SU-DHL-6 (cell line): Measurements from ENCODE around the gene CTSH.

Experiments
- H2AFZ ChIP-seq: fragments of 200-600 bp; sonication (generic); 2 replicates; pipeline ENCODE4 v1.6.1; 2014; ENCODE audit warnings: low read depth, mild to moderate bottlenecking, moderate library complexity, mixed read lengths, antibody characterized with exemption, low read length; ENCODE audit not compliant: severe bottlenecking
- H3F3A ChIP-seq: fragments of 200-600 bp; shearing (Covaris generic); 2 replicates; pipeline ENCODE4 v1.6.0; 2016; ENCODE audit warnings: antibody characterized with exemption, mild to moderate bottlenecking; ENCODE audit not compliant: insufficient read depth
- H3K27ac ChIP-seq: fragments of 200-600 bp; sonication (generic); 2 replicates; pipeline ENCODE4 v1.5.1; 2016; ENCODE audit warnings: low read depth, mild to moderate bottlenecking, low read length, moderate library complexity, mixed read lengths
- H3K27me3 ChIP-seq: fragments of 200-600 bp; sonication (generic), shearing (Covaris generic); 2 replicates; pipeline ENCODE4 v1.6.0; 2014; ENCODE audit warnings: mild to moderate bottlenecking, low read length
- H3K36me3 ChIP-seq: fragments of 200-600 bp; sonication (generic); 2 replicates; pipeline ENCODE4 v1.6.1; 2014; ENCODE audit warnings: mild to moderate bottlenecking, low read length, mixed read lengths
- H3K4me2 ChIP-seq: fragments of 300-600, 200-600 bp; shearing (Covaris generic), sonication (generic); 2 replicates; pipeline ENCODE4 v1.6.0; 2014; ENCODE audit warnings: low read length, low read depth, mild to moderate bottlenecking; ENCODE audit not compliant: poor library complexity, severe bottlenecking
- H3K4me3 ChIP-seq: fragments of 200-600 bp; sonication (generic); 2 replicates; pipeline ENCODE4 v1.5.1; 2014; ENCODE audit warnings: antibody characterized with exemption, low read length, mild to moderate bottlenecking, mixed read lengths; ENCODE audit not compliant: insufficient read depth, poor library complexity, severe bottlenecking
- H3K79me2 ChIP-seq: fragments of 200-600 bp; sonication (generic); 2 replicates; pipeline ENCODE4 v1.6.1; 2014; ENCODE audit warnings: mild to moderate bottlenecking, low read length, moderate library complexity; ENCODE audit not compliant: insufficient read depth
- H3K9ac ChIP-seq: fragments of 200-600 bp; sonication (generic); 2 replicates; pipeline ENCODE4 v1.7.0; 2014; ENCODE audit warnings: mild to moderate bottlenecking, low read length
- H3K9me2 ChIP-seq: fragments of 200-600 bp; sonication (generic); replicated peaks from 2 replicates; pipeline ENCODE4 v1.6.1; 2014; ENCODE audit warnings: low read length; ENCODE audit not compliant: insufficient read depth
- H3K9me3 ChIP-seq: fragments of 200-600 bp; sonication (generic); 2 replicates; pipeline ENCODE4 v1.6.1; 2014; ENCODE audit warnings: low read length, mixed read lengths; ENCODE audit not compliant: insufficient read depth
- H4K20me1 ChIP-seq: fragments of 200-600 bp; sonication (generic); 2 replicates; pipeline ENCODE4 v1.6.1; 2014; ENCODE audit warnings: low read depth, mild to moderate bottlenecking, antibody characterized with exemption, low read length, moderate library complexity, mixed read lengths
- EZH2phosphoT487 ChIP-seq: fragments of 200-600 bp; sonication (generic), shearing (Covaris generic); conservative IDR thresholded peaks from 2 replicates; pipeline ENCODE4 v1.6.1; 2018; ENCODE audit warnings: mild to moderate bottlenecking, antibody characterized with exemption, low read length, moderate library complexity, mixed read lengths
- TF ChIP-seq, protein P1 (sequence below): fragments of 200-600 bp; sonication (generic); IDR thresholded peaks from one replicate; pipeline ENCODE4 v1.5.1; 2017; ENCODE audit warnings: antibody characterized with exemption, mild to moderate bottlenecking, low read length, moderate library complexity; ENCODE audit not compliant: insufficient read depth, poor library complexity, severe bottlenecking

CTSH gene

DNA sequence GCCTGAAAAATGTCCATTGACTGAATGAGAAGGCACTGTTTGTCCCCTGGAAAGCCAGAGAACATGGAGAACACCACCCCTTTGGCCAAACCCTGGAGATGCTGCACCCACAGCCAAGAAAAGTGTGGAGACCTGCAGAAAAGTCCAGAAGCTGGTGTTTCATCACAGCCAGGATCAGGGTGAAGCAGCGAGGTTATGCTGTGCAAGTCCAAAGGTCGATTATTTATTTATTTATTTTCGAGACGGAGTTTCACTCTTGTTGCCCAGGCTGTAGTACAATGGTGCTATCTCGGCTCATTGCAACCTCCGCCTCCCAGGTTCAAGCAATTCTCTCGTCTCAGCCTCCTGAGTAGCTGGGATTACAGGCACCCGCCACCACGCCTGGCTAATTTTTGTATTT lies 5.5 kb upstream of the CTSH start:
- TF ChIP-seq, protein P1, sequence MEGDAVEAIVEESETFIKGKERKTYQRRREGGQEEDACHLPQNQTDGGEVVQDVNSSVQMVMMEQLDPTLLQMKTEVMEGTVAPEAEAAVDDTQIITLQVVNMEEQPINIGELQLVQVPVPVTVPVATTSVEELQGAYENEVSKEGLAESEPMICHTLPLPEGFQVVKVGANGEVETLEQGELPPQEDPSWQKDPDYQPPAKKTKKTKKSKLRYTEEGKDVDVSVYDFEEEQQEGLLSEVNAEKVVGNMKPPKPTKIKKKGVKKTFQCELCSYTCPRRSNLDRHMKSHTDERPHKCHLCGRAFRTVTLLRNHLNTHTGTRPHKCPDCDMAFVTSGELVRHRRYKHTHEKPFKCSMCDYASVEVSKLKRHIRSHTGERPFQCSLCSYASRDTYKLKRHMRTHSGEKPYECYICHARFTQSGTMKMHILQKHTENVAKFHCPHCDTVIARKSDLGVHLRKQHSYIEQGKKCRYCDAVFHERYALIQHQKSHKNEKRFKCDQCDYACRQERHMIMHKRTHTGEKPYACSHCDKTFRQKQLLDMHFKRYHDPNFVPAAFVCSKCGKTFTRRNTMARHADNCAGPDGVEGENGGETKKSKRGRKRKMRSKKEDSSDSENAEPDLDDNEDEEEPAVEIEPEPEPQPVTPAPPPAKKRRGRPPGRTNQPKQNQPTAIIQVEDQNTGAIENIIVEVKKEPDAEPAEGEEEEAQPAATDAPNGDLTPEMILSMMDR: no peak
- TF ChIP-seq EZH2phosphoT487: no peak
- Histone ChIP-seq H3F3A (no peaks in the 10 kb centered on the region), H2AFZ (no peak overlapping the region), H3K4me3 (no peak overlapping the region), H3K4me2 (no peak overlapping the region), H3K27me3 (no peaks in the 10 kb centered on the region), H3K9me3 (no peaks in the 10 kb centered on the region), H3K9me2 (no peaks in the 10 kb centered on the region), H3K9ac (no peak overlapping the region), H3K36me3 (no peaks in the 10 kb centered on the region), H3K27ac (no peak overlapping the region), H3K79me2 (no peaks in the 10 kb centered on the region), H4K20me1 (no peaks in the 10 kb centered on the region)

DNA sequence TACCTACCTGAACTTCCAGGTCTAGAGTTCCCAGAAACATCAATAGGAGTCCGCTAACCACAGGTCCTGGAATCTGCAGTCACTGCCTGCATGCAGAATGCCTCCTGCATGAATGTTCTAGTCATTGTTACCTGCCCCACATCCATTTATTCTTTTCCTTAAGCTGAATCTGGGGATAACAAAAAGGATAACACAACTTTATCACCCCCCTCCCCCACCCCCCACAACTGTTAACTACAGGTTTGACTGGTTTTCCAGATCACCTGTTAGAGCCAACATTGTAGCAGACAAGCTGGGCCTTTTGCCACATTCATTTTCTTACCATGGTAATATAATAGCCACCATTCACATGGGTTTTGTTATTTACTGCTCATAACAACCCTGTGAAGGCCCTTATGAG lies 4.6 kb upstream of the CTSH start:
- no peaks in the 10 kb centered on the region for H3F3A ChIP-seq
- H3K4me2 ChIP-seq: no peak overlapping the region
- H3K9me3 ChIP-seq: no peaks in the 10 kb centered on the region
- no peak overlapping the region for H3K9ac ChIP-seq
- H2AFZ ChIP-seq: no peak overlapping the region
- H3K79me2 ChIP-seq: peaks cover 2% of the 10 kb centered on the region; the same call in 1 of the 2 replicates
- no peaks in the 10 kb centered on the region for H3K27me3 ChIP-seq
- TF ChIP-seq EZH2phosphoT487: no peak
- TF ChIP-seq, protein P1: no peak
- no peaks in the 10 kb centered on the region for H3K36me3 ChIP-seq
- no peak overlapping the region for H3K27ac ChIP-seq
- H3K9me2 ChIP-seq: no peaks in the 10 kb centered on the region
- no peak overlapping the region for H3K4me3 ChIP-seq
- H4K20me1 ChIP-seq: no peaks in the 10 kb centered on the region

DNA sequence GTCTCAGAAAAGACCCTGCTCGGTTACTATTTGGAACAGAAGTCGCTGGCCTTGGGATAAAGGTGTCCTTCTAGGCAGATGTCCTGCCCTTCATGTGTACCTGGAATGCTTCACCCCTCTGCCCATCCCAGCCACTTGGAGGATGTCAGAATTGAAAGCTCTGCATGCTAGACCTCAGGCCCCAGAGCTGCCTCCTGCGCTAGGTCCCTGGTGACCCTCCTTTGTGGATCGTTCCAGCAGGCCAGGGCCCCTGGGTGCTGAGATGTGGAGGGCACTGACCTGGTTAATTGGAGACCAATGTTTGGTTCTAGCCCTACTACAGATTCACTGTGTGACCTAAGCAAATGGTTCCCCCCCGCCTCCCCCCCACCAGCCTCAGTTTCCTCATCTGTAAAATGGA lies 2.7 kb upstream of the CTSH start:
- Histone ChIP-seq H3K4me3 (no peak overlapping the region), H3K4me2 (no peak overlapping the region), H2AFZ (no peak overlapping the region), H3K9ac (no peak overlapping the region), H3K36me3 (no peaks in the 10 kb centered on the region), H3K27me3 (no peaks in the 10 kb centered on the region), H3K79me2 (peaks cover 20% of the 10 kb centered on the region; the same call in 1 of the 2 replicates), H3K9me2 (no peaks in the 10 kb centered on the region), H3K27ac (no peak overlapping the region), H3F3A (no peaks in the 10 kb centered on the region; the same call in 1 of the 2 replicates), H4K20me1 (no peaks in the 10 kb centered on the region), H3K9me3 (no peaks in the 10 kb centered on the region)
- TF ChIP-seq EZH2phosphoT487: no peak
- TF ChIP-seq, protein P1: no peak
